Heart left ventricle (tissue), 16 donors: ENCODE results near the gene EIPR1. TPM values are rescaled to one million over a fixed set of nuclear protein-coding genes. Genes with fewer than 3 reads are reported as not detected.

ENCODE experiments used
- ATAC-seq, 4 donors: fragments of 200-7000 bp; cut with Tn5 transposase; one replicate each; pipeline ENCODE4 v1.9.1; 2020 to 2022; ENCODE audit warnings: moderate library complexity in 4 of 4, mild to moderate bottlenecking in 3 of 4, moderate number of reproducible peaks in 1 of 4
- DNase-seq, 5 donors: peaks; one replicate each; pipeline ENCODE4 v3.0.0-alpha.2; 2020
- H3K27ac ChIP-seq, 12 donors: fragments of 200-600 bp; sonication (generic) in 4 of 12; one replicate each; pipeline versions ENCODE4 v1.5.0 to v1.8.0; 2016 to 2022; ENCODE audit warnings: mild to moderate bottlenecking in 2 of 12
- H3K27me3 ChIP-seq, 9 donors: fragments of 200-600 bp; sonication (generic) in 2 of 9; one replicate each; pipeline versions ENCODE4 v1.5.1 to v1.8.0; 2016 to 2022; ENCODE audit warnings: mild to moderate bottlenecking in 3 of 9
- H3K36me3 ChIP-seq, 9 donors: fragments of 200-600 bp; sonication (generic) in 2 of 9; one replicate each; pipeline versions ENCODE4 v1.5.0 to v1.8.0; 2018 to 2022; ENCODE audit warnings: mild to moderate bottlenecking in 2 of 9
- H3K4me1 ChIP-seq, 12 donors: fragments of 200-600 bp; sonication (generic) in 4 of 12; one replicate each; pipeline versions ENCODE4 v1.5.0 to v1.8.0; 2016 to 2022; ENCODE audit warnings: mild to moderate bottlenecking in 3 of 12
- H3K4me3 ChIP-seq, 12 donors: fragments of 200-600 bp; sonication (generic) in 4 of 12; one replicate each; pipeline versions ENCODE4 v1.5.0 to v1.8.0; 2017 to 2022; ENCODE audit warnings: mild to moderate bottlenecking in 9 of 12, moderate library complexity in 4 of 12
- H3K9me3 ChIP-seq, 12 donors: fragments of 200-600 bp; sonication (generic) in 4 of 12; one replicate each; pipeline versions ENCODE4 v1.5.0 to v1.8.0; 2016 to 2022; ENCODE audit warnings: mild to moderate bottlenecking in 1 of 12
- CTCF ChIP-seq, 12 donors: fragments of 200-600 bp; sonication (generic) in 4 of 12; IDR thresholded peaks; one replicate each; pipeline versions ENCODE4 v1.5.0 to v1.8.0; 2018 to 2022; ENCODE audit warnings: antibody characterized with exemption in 12 of 12, mild to moderate bottlenecking in 5 of 12
- POLR2A ChIP-seq, 2 donors: fragments of 450-650 bp; IDR thresholded peaks; one replicate each; pipeline ENCODE4 v1.6.1; 2017; ENCODE audit warnings: antibody characterized with exemption in 2 of 2, mild to moderate bottlenecking in 2 of 2, moderate library complexity in 2 of 2
- WGBS, 4 donors: extraction: QIAGEN DNeasy Blood & Tissue Kit in 2 of 4; methylation state at CpG; one replicate each; pipeline versions ENCODE4 v1.1.5 to v1.1.7; 2013 to 2018; 5-methylcytosine and 5-hydroxymethylcytosine counted together
- intact Hi-C, 10 donors: fragments of 100-400 bp; cut with DNase I; formaldehyde crosslinking; loops; one replicate each; pipeline versions ENCODE4 v1.11.1 to v1.14.2; 2022
- polyA plus RNA-seq, 2 donors: library from polyadenylated mRNA; stranded (reverse); fragments of 200-250 nt; gene quantifications; one replicate each; pipeline ENCODE4 v1.2.3, GENCODE V29; 2013
- total RNA-seq, 9 donors: library from RNA; depleted of rRNA in 2 of 9; stranded (reverse); fragments of >200 nt in 2 of 9; fragmentation: NEBNext Ultra II Directional in 3 of 9; extraction: Animal tissue kit (Norgen Biotek cat#: 25700) in 3 of 9; gene quantifications; one replicate each; pipeline versions ENCODE4 v1.1.0 to v1.2.4, GENCODE V29; 2016 to 2023
- donor health status: ischemic (EF 13 %, LVEDD 7.1; RV severe dilation, severe dysfunction).
- donor health status: healthy with polysubstance abuse.
- donor health status: DM: no; HTN: yes; CAD: no.
- donor health status: DM: no; HTN: no; CAD: no.
- donor health status: ischemic (EF 25% LVEDD 6.9; RV normal size, moderate dysfunction).
- donor health status: ischemic (EF 25% LVEDD 5.7; RV mildly dilated, moderate dysfunction).
- donor health status: healthy.
- donor health status: DM: yes; HTN: yes; CAD: no.
- donor health status: ischemic (EF 35%, LVEDD 5.7; RV mildly dilated, moderate dysfunction).
- donor health status: nonischemic (EF 11% LVEDD 7.7; RV severe dilation, severe dysfunction).
- donor health status: DM: yes; HTN: yes; CAD: no.
- donor health status: PGD.
- donor health status: ischemic (EF 29% LVEDD 5.4; RV normal size, mild dysfunction).
- donor health status: nonischemic (EF 23%, LVEDD 6.1; RV moderate dilation, normal function).

Gene EIPR1
- total and polyA plus RNA-seq, 11 donors, result 7.9 to 26.1 (median 13.3) TPM

DNA sequence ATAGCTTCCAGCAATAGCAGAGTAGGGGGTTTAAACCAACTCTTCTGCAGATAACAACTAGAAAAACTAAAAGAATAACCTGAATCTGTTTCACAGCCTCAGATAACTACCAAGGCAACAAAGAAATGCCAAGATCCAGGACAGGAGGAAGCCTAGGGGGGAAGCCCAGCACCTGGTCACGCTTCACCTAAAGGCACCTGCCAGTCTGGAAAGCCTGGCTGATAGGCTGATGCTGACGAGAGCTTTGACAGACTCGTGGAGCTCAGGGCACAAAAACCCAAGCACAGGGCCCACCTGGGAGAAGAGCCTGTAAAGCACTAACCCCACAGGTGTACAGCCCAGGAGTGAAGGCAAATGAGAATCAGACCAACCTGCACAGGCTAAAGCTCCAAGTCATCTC is 22.6 kb downstream of the EIPR1 start:
- no peak for ATAC-seq
- WGBS, 4 donors, result 89 to 96% (median 93%) methylated on average over 3 of the region's 3 CpGs
- intact Hi-C loops, result no loop called here

GRCh38 chr2:3349211-3349693 is 28.4 kb downstream of the EIPR1 start:
- H3K9me3 ChIP-seq, result peaks cover 0 to 6% (median 0%) of the 10 kb centered on the region in 12 donors
- no peak overlapping the region for H3K27ac ChIP-seq
- H3K27me3 ChIP-seq, result no peaks in the 10 kb centered on the region
- TF ChIP-seq CTCF (IDR thresholded peaks at IDR 0.05) (no peak), POLR2A (IDR thresholded peaks at IDR 0.05) (no peak)
- H3K4me1 ChIP-seq, result no peaks in the 10 kb centered on the region
- peaks cover 0 to 25% (median 6%) of the 10 kb centered on the region in 9 donors for H3K36me3 ChIP-seq
- WGBS, 4 donors, result 72 to 80% (median 77%) methylated on average over 13 of the region's 13 CpGs
- DNase-seq, result no peak
- peak in 1 of 4 donors; percentile 41 for ATAC-seq
- H3K4me3 ChIP-seq, result no peak overlapping the region
- intact Hi-C loops, result no loop called here

More for the DNA sequence above, 22.6 kb downstream of the EIPR1 start:
- Histone ChIP-seq H3K27me3 (no peaks in the 10 kb centered on the region), H3K4me1 (peaks cover 0 to 7% (median 0%) of the 10 kb centered on the region in 12 donors), H3K27ac (no peak overlapping the region), H3K36me3 (peaks cover 0 to 20% (median 6%) of the 10 kb centered on the region in 9 donors), H3K9me3 (peaks cover 0 to 6% (median 0%) of the 10 kb centered on the region in 12 donors), H3K4me3 (no peak overlapping the region)
- no peak for DNase-seq
- no peak for TF ChIP-seq CTCF (IDR thresholded peaks at IDR 0.05)
- TF ChIP-seq POLR2A (IDR thresholded peaks at IDR 0.05), result no peak

GRCh38 chr2:3348767-3349166 is 28.9 kb downstream of the EIPR1 start:
- ATAC-seq (peak in 1 of 4 donors; percentile 31), DNase-seq (no peak)
- Histone ChIP-seq H3K27me3 (no peaks in the 10 kb centered on the region), H3K4me3 (no peak overlapping the region), H3K27ac (no peak overlapping the region), H3K9me3 (peaks cover 0 to 6% (median 0%) of the 10 kb centered on the region in 12 donors), H3K36me3 (peaks cover 0 to 20% (median 6%) of the 10 kb centered on the region in 9 donors), H3K4me1 (no peaks in the 10 kb centered on the region)
- WGBS, 4 donors, result 88 to 95% (median 90%) methylated on average over 9 to 12 of the region's 12 CpGs
- no peak for TF ChIP-seq CTCF (IDR thresholded peaks at IDR 0.05)
- TF ChIP-seq POLR2A (IDR thresholded peaks at IDR 0.05), result no peak
- intact Hi-C loops, result no loop called here

DNA sequence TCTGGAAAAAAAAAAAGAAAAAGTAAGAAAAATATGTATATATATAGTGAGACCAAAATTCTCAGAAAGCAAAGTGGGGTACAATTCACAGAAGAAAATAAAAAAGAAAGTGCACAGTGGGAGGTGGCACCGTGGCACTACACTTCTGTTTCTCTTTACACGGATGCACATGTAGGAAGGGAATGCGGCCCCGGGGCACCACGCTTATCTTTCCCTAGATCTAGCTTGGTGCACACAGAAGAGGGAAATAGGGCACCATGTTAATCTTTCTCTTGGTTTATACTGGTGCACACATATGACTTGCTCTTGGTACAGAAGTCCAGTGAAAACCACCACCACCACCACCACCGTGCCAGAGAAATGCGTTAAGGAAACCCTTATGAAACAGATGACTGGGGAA is 32.0 kb downstream of the EIPR1 start:
- intact Hi-C loops, result no loop called here
- Histone ChIP-seq H3K9me3 (no peaks in the 10 kb centered on the region), H3K27me3 (no peaks in the 10 kb centered on the region), H3K27ac (no peak overlapping the region), H3K4me1 (no peaks in the 10 kb centered on the region), H3K4me3 (no peak overlapping the region), H3K36me3 (peaks cover 0 to 6% (median 0%) of the 10 kb centered on the region in 9 donors)
- ATAC-seq (no peak), DNase-seq (no peak)
- WGBS, 4 donors, result 91 to 97% (median 95%) methylated on average over 7 of the region's 7 CpGs
- TF ChIP-seq POLR2A (IDR thresholded peaks at IDR 0.05) (no peak), CTCF (IDR thresholded peaks at IDR 0.05) (no peak)
